GM19025 (cell line): ENCODE measurements around the gene KIAA1191.
A peak's percentile ranks its signal among the peaks of the same experiment; 100 is the strongest.

Experiments
- ATAC-seq: cut with Tn5 transposase; IDR thresholded peaks from one replicate; pipeline ENCODE4 v1.9.1; 2021; ENCODE audit warnings: mild to moderate bottlenecking, low read depth, moderate library complexity; ENCODE audit not compliant: unreplicated experiment

KIAA1191 gene

GRCh38 chr5:176366232-176366894 lies 4.8 kb upstream of the KIAA1191 start:
- ATAC-seq, result no peak

- peak; percentile 38 for ATAC-seq
Measured at GRCh38 chr5:176365351-176366231, 4.0 kb upstream of the KIAA1191 start, which contains the start of gene ARL10. ARL10 (plus strand) TSS chr5:176365487; CDS start chr5:176365564, 77 bp downstream.

- ATAC-seq, result no peak
Measured at GRCh38 chr5:176364765-176365350, 3.3 kb upstream of the KIAA1191 start.

DNA sequence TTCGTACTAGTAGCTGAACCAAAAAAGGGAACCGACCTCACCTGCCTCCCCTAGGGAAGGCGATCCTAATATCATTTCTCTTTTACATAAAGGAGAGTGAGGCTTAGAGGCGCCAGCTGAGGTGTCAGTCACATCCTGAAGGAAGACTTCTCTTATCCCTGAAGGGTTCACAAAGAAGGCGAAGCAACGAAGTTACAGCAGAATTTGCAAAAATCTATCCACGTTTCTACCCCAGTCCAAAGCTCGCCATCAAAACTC lies 598 bp upstream of the KIAA1191 start:
- no peak for ATAC-seq

GRCh38 chr5:176360894-176361436 lies 599 bp downstream of the KIAA1191 start:
- no peak for ATAC-seq

GRCh38 chr5:176359658-176360057 lies 1.9 kb downstream of the KIAA1191 start:
- no peak for ATAC-seq

GRCh38 chr5:176356179-176356566 lies 5.4 kb downstream of the KIAA1191 start:
- no peak for ATAC-seq

DNA sequence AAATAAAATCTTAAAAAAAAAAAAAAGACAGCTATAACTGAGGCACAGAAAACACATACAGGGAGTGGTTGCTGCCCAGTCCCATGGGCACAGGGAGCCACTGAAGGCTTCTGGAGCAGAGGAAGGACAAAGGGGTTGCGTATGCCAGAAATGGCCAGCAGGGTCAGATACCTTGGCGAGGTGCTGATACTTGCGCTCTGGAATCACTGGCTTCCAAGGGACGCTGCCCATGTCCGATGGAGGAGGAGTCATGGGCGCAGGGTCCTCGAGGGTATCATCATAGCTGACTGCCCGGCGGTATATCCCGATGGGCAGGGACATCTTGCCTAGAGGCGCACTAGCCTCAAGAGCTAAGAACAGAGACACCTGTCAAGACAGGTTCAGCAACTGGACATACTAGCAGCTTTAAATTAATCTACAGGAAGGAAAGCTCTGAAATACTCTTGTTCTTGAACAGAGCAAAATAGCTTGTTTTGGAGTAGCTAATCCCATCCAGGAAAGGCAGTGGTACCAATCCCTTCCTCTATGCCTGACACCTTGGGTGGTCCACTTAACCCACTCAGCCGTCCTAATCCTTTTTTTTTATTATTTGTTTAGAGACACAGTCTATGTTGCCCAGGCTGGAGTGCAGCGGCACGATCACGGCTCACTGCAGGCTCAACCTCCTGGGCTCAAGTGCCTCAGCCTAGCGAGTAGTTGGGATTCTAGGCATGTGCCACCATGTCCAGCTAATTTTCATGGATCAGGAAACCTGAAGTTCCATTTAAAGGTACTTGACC lies 6.0 kb downstream of the KIAA1191 start:
- no peak for ATAC-seq

DNA sequence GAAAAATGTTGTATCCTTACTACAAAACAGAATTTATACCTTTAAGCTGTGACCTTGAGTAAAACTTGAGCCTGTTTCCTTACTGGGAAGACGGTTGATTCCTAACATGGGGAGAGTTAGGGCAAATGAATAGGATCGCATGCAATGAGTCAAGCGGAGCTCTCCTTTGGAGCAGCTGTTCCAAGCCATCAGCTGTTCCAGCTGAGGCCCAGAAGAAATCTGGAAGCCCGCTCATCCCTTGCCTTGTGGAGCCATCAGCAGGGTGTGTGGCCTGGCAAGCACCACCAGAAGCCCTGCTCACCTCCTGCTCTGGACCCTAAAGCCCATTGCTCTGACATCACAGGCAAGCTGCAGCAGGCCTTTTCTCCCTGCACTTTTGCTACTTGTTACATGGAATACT lies 8.0 kb downstream of the KIAA1191 start:
- no peak for ATAC-seq

DNA sequence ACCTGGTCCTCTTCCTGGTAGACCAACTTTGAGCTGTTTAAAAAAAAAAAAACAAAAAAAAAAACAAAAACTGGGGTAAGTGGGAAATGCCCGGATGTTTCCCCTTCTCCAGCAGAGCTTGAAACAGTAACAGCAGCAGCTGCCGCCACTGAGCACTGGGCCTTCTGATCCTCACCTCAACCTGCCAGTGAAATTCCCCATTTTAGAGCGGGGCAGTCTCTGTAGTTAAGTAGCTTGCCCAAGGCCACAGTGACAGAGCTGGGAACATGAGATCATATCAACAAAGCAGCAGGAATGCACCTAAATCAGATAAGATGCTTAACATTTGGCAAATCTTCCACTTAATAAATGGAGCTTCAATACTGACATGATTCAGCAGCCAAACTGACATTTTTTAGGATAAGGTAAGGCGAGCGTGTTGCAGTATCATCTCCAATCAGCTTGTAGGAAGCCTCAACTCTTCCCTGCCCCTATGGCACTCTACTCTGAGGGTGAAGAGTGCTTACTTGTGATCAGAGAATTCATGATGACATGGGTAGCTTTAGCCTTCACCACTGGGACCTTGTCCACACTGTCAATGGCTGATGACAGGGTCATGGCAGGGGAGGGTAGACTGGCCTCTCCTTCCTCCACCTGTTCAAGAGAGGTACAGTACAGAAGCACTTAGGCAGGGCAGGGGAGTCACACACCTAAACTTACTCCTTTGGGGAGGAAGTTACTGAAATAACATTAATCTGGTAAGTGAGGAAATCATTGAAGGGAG lies 9.3 kb downstream of the KIAA1191 start:
- no peak for ATAC-seq

DNA sequence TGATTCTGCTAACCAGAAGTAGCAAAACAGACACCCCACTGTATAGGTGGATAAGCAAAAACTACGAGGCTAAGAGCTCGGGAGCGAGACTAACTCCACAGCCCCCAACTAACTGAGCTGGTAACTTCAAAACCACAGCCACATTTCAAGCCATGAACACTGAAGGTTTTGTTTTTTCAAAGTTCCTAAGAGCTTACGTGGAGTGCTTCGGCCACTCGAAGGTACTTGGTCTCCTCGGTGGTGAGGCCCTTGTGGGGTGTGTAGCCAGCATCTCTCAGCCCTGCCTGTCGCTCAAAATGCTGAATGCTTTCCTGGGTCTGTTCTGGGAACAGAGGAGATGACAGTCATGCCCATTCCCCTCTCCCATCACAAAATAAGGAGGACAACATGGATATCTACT lies 11.1 kb downstream of the KIAA1191 start:
- ATAC-seq, result no peak

DNA sequence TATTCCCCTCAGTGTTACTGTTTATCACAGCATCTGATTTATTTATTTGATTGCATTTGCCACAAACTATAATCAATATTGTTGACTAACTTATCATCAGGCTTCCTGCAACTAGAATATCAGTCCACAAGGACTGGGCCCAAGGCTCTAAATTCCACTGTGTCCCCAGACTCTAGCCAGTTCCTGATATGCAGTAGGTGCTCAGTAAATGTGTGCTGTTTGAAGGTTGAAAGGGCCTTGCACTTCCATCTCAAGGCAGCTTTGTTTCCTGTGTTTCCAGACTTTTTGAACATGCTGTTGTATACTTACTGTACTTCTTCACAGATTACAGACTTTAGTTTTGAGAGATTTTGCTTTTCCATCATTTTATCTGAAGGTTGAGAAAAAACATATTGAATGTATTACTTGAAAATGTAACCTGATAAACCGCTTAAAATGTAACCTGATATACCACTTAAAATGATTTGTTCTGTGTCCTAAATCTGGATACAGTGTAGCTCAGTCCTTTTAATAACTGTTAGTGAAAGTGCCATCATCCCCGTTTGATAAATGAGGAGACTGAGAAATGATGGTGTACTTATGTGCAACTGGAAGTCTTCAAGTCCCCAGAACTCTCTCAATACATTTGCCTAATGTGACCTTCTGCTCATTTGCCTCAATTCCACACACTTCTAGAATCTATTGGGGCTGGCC lies 18.7 kb downstream of the KIAA1191 start:
- no peak for ATAC-seq

GRCh38 chr5:176342158-176342483 lies 19.4 kb downstream of the KIAA1191 start:
- ATAC-seq, result no peak

DNA sequence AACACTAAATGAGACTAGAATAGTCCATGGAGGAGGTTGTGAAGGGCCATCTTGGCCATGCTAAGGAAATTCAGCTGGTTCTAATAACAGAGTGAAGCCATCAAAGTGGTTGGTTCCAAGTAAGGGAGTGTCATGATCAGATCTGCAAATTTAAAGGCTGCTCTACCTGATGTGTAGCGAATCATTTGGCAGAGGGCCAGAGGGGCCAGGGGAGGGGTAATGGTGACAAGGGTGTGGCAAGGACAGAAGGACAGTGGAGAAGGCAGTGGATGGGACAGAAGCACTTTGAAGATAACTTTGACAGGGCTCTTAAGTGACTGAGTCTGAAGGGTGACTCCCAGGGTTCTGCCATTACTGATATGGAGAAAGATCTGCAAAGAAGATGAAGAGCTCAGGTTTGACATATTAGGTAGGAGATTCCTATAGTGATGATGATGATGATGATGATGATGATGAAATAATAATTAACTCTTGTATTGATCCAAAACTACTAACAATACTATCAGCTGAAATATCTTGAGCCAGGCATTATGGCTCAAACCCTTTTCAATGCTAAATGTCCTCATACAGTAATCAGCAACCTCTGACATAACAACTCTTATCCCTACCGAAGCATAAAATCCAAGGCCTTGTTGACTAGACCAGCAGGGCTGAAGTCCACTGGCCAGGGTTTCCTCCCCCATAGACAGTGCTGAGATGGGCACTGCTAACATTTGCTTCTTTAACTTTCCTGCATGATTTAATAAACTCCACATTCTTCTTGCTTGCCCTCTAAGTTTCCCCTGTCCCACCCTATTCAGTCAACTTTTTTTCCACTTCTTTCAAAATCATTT lies 20.0 kb downstream of the KIAA1191 start:
- ATAC-seq, result no peak

GRCh38 chr5:176339304-176339703 lies 22.3 kb downstream of the KIAA1191 start:
- ATAC-seq, result no peak

DNA sequence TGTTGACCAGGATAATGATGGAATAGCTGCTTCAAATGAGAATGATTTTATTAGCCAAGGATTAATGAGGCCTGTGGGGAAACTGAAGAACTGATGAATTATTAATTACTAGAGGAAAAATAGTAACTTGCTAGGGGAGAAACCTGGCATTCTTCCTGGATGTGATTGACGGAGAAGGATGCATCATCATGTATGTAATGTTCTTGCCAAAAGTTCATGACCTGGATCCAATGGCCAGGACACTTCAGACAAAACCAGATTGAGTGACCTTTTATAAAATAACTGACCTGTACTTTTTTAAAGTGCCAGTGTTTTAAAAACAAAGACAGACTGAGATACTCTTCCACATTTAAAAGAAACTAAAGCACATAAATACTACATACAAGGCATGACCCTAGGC lies 23.7 kb downstream of the KIAA1191 start:
- ATAC-seq, result no peak

GRCh38 chr5:176334031-176334770 lies 27.4 kb downstream of the KIAA1191 start:
- no peak for ATAC-seq

DNA sequence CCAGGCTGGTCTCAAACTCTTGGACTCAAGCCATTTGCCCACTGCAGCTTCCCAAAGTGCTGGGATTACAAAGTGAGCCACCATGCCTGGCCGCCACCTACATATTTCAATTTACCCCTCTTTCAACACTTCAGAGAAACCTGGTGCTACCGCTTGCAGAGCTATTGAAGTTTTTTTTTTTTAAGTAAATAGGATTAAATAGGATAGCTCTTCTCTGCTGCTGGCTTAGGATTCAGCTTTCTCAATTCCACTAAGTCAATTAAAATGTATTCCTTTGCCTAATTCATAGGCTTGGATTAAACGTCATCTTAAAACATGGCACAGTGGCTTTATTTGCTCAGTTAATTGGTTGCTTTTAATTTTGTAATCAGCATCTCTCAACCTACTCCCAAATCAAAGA lies 41.0 kb downstream of the KIAA1191 start:
- ATAC-seq, result no peak
